ENCODE results near the gene ANKRD23.

ANKRD23 gene

GRCh38 chr2:96841701-96842495, 1.9 kb downstream of the ANKRD23 start:
- H3K4me3 ChIP-seq (ENCODE audit: low read length): no peak overlapping the region
- no peak for TF ChIP-seq CTCF (IDR thresholded peaks at IDR 0.05; ENCODE audit: insufficient read depth, low read depth, low read length, missing control alignments)
- DNase-seq (ENCODE audit: low read depth): no peak

- TF ChIP-seq CTCF (IDR thresholded peaks at IDR 0.05; ENCODE audit: insufficient read depth, low read depth, low read length, missing control alignments): no peak
- H3K4me3 ChIP-seq (ENCODE audit: low read length): no peak overlapping the region
- DNase-seq (ENCODE audit: low read depth): no peak
Observed at GRCh38 chr2:96839875-96840850, 3.7 kb downstream of the ANKRD23 start.

GRCh38 chr2:96839293-96839874, 4.4 kb downstream of the ANKRD23 start:
- no peak overlapping the region for H3K4me3 ChIP-seq (ENCODE audit: low read length)
- DNase-seq (ENCODE audit: low read depth): no peak

GRCh38 chr2:96838345-96839292, 5.2 kb downstream of the ANKRD23 start:
- no peak overlapping the region for H3K4me3 ChIP-seq (ENCODE audit: low read length)
- DNase-seq (ENCODE audit: low read depth): no peak

More at GRCh38 chr2:96839293-96839874, 4.4 kb downstream of the ANKRD23 start:
- TF ChIP-seq CTCF (IDR thresholded peaks at IDR 0.05; ENCODE audit: insufficient read depth, low read depth, low read length, missing control alignments): no peak

GRCh38 chr2:96837575-96837974, 6.2 kb downstream of the ANKRD23 start:
- H3K4me3 ChIP-seq (ENCODE audit: low read length): no peak overlapping the region
- DNase-seq (ENCODE audit: low read depth): no peak
- no peak for TF ChIP-seq CTCF (IDR thresholded peaks at IDR 0.05; ENCODE audit: insufficient read depth, low read depth, low read length, missing control alignments)

More at GRCh38 chr2:96838345-96839292, 5.2 kb downstream of the ANKRD23 start:
- TF ChIP-seq CTCF (IDR thresholded peaks at IDR 0.05; ENCODE audit: insufficient read depth, low read depth, low read length, missing control alignments): no peak

- no peak overlapping the region for H3K4me3 ChIP-seq (ENCODE audit: low read length)
- no peak for TF ChIP-seq CTCF (IDR thresholded peaks at IDR 0.05; ENCODE audit: insufficient read depth, low read depth, low read length, missing control alignments)
- no peak for DNase-seq (ENCODE audit: low read depth)
Observed at GRCh38 chr2:96835830-96836229, 8.0 kb downstream of the ANKRD23 start.

Data from epithelial cell of esophagus (primary cell).